Measurements from ENCODE around the gene EEFSEC. TPM values are rescaled to one million over a fixed set of nuclear protein-coding genes. Genes with fewer than 3 reads are reported as not detected.

The EEFSEC gene
- total and polyA plus RNA-seq, 2 of the 8 experiments (the other 6 are each of a cell fraction or from before 2014, with no cell fraction given): 13.1 to 19.8 TPM

DNA sequence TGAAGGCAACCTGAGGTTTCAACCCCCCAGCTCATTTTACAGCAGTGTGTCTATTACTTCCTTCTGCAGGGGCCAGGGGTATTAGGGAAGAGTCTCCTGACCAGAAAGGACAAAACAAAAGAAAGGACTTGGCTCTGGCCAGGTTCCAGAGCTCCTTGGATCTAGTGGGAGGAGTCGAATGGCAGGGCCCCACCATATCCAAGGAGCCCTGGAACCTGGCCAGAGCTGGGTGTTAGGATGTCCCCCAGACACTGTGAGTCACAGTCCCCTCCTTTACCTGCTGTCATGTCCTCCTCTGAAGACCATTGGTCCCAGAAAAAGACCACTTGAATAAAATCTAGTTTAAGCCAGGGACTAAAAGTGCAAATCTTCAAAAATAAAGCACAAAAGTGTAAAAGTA lies 113.2 kb downstream of the EEFSEC start:
- Histone ChIP-seq H3K79me2 (ENCODE audit: control insufficient read depth in 1 of 2, insufficient read depth in 2 of 2, low read length in 2 of 2) (no peaks in the 10 kb centered on the region), H2BK20ac (ENCODE audit: low read length) (no peak overlapping the region), H2BK120ac (replicated peaks; ENCODE audit: low read depth, low read length) (no peak overlapping the region), H3K9me3 (ENCODE audit: insufficient read depth in 2 of 2, low read depth in 1 of 2, low read length in 1 of 2) (no peaks in the 10 kb centered on the region), H3K4me2 (ENCODE audit: insufficient read depth in 1 of 2, low read depth in 2 of 2, low read length in 2 of 2) (no peak overlapping the region), H2AFZ (ENCODE audit: low read length) (no peak overlapping the region), H4K8ac (ENCODE audit: extremely low read depth, insufficient read depth, low read length) (no peak overlapping the region), H3K23ac (ENCODE audit: insufficient read length) (no peak overlapping the region), H3K56ac (replicated peaks; ENCODE audit: insufficient read length, low read depth, low read length) (no peak overlapping the region), H3K27ac (ENCODE audit: low read depth, low read length) (no peak overlapping the region), H3K18ac (ENCODE audit: extremely low read depth, low read length) (no peak overlapping the region), H3K36me3 (ENCODE audit: control insufficient read depth in 2 of 4, insufficient read depth in 4 of 4, low read length in 3 of 4) (no peaks in the 10 kb centered on the region), H2BK5ac (ENCODE audit: low read depth, low read length) (no peak overlapping the region), H4K91ac (replicated peaks; ENCODE audit: insufficient read length, low read length) (no peak overlapping the region), H3K4me1 (replicated peaks in 1 of 4; ENCODE audit: control insufficient read depth in 3 of 4, insufficient read depth in 4 of 4, low read length in 3 of 4) (peaks cover 6 to 11% (median 8%) of the 10 kb centered on the region in 4 experiments), H2BK15ac (ENCODE audit: low read length) (no peak overlapping the region), H3K4ac (replicated peaks; ENCODE audit: insufficient read length, low read depth, low read length) (no peak overlapping the region), H2BK12ac (ENCODE audit: low read depth, low read length) (no peak overlapping the region), H3K23me2 (ENCODE audit: low read depth, low read length) (no peaks in the 10 kb centered on the region), H4K5ac (ENCODE audit: insufficient read length, low read depth, low read length) (no peak overlapping the region), H3K9ac (replicated peaks in 1 of 4; ENCODE audit: extremely low read depth in 1 of 4, low read depth in 3 of 4, low read length in 3 of 4) (no peak overlapping the region), H2AK5ac (ENCODE audit: low read depth, low read length) (no peak overlapping the region), H3K14ac (ENCODE audit: insufficient read length) (no peak overlapping the region), H3K79me1 (ENCODE audit: low read depth, low read length) (no peaks in the 10 kb centered on the region), H3K4me3 (ENCODE audit: extremely low read depth in 1 of 4, insufficient read depth in 2 of 4, low read depth in 3 of 4, low read length in 4 of 4) (no peak overlapping the region), H4K20me1 (replicated peaks in 1 of 2; ENCODE audit: control insufficient read depth in 1 of 2, insufficient read depth in 2 of 2, low read length in 2 of 2) (no peaks in the 10 kb centered on the region), H3K27me3 (replicated peaks in 1 of 4; ENCODE audit: control insufficient read depth in 3 of 4, extremely low read depth in 1 of 4, insufficient read depth in 3 of 4, low read length in 3 of 4) (no peaks in the 10 kb centered on the region)
- CTCF ChIA-PET (ENCODE audit: partially characterized antibody): interaction anchor here (0.8 to 1.7 kb wide), 3 partner anchors 9 to 89 kb away, joined by 3 to 5 read pairs (median 3); no protein-coding TSS in a partner anchor
- FAIRE-seq (no peak), DNase-seq (ENCODE audit: low read depth in 1 of 2, low spot score in 2 of 2) (no peak)
- POLR2A ChIA-PET (ENCODE audit: partially characterized antibody): no interaction called here
- WGBS, 2 experiments (ENCODE audit: extremely low coverage in 1 of 2, insufficient coverage in 1 of 2, insufficient read length in 1 of 2, insufficient replicate concordance in 2 of 2, low coverage in 1 of 2, low lambda C conversion rate in 2 of 2, missing lambda C conversion rate in 1 of 2): 85% methylated on average over 1 of the region's 1 CpG; no CpG with 5 or more reads in 1 of the 2 experiments
- no peak for TF ChIP-seq SIN3A (conservative IDR thresholded peaks at IDR 0.05 in 1 of 2, IDR thresholded peaks at IDR 0.05 in 1 of 2; ENCODE audit: low read depth in 1 of 2, low read length in 2 of 2)
- TF ChIP-seq TBP (IDR thresholded peaks at IDR 0.05; ENCODE audit: low read depth, low read length): no peak
- TF ChIP-seq SRF (IDR thresholded peaks at IDR 0.05; ENCODE audit: low read depth, low read length): no peak
- TF ChIP-seq, protein P1, sequence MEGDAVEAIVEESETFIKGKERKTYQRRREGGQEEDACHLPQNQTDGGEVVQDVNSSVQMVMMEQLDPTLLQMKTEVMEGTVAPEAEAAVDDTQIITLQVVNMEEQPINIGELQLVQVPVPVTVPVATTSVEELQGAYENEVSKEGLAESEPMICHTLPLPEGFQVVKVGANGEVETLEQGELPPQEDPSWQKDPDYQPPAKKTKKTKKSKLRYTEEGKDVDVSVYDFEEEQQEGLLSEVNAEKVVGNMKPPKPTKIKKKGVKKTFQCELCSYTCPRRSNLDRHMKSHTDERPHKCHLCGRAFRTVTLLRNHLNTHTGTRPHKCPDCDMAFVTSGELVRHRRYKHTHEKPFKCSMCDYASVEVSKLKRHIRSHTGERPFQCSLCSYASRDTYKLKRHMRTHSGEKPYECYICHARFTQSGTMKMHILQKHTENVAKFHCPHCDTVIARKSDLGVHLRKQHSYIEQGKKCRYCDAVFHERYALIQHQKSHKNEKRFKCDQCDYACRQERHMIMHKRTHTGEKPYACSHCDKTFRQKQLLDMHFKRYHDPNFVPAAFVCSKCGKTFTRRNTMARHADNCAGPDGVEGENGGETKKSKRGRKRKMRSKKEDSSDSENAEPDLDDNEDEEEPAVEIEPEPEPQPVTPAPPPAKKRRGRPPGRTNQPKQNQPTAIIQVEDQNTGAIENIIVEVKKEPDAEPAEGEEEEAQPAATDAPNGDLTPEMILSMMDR (IDR thresholded peaks at IDR 0.05; ENCODE audit: control extremely low read depth in 1 of 3, insufficient read depth in 1 of 3, low read depth in 1 of 3, low read length in 3 of 3): no peak
- TF ChIP-seq KDM5A (IDR thresholded peaks at IDR 0.05; ENCODE audit: low read length): no peak
- TF ChIP-seq CTBP2 (IDR thresholded peaks at IDR 0.05; ENCODE audit: borderline replicate concordance, insufficient read depth, insufficient read length, low read length): no peak
- TF ChIP-seq, protein P2, sequence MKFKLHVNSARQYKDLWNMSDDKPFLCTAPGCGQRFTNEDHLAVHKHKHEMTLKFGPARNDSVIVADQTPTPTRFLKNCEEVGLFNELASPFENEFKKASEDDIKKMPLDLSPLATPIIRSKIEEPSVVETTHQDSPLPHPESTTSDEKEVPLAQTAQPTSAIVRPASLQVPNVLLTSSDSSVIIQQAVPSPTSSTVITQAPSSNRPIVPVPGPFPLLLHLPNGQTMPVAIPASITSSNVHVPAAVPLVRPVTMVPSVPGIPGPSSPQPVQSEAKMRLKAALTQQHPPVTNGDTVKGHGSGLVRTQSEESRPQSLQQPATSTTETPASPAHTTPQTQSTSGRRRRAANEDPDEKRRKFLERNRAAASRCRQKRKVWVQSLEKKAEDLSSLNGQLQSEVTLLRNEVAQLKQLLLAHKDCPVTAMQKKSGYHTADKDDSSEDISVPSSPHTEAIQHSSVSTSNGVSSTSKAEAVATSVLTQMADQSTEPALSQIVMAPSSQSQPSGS (IDR thresholded peaks at IDR 0.05; ENCODE audit: low read length): no peak
- no peak for TF ChIP-seq CEBPB (IDR thresholded peaks at IDR 0.05; ENCODE audit: low read depth, low read length)
- no peak for TF ChIP-seq NRF1 (IDR thresholded peaks at IDR 0.05; ENCODE audit: low read depth, low read length)
- TF ChIP-seq EZH2 (IDR thresholded peaks at IDR 0.05; ENCODE audit: low read depth, low read length, severe bottlenecking): no peak
